K562 (cell line): ENCODE measurements around the gene TSPAN3. TPM values are rescaled to one million over a fixed set of nuclear protein-coding genes. Genes with fewer than 3 reads are reported as not detected.

Source experiments
- ATAC-seq: fragments of 200-7000 bp; cut with Tn5 transposase; 3 replicates; pipeline ENCODE4 v1.9.1; 2020; ENCODE audit warnings: moderate library complexity
- BruUV-seq: library from RNA; stranded (reverse); fragments of 400-500 nt; replicated peaks from 2 replicates; lab custom pipeline; 2021; lab: Mats Ljungman, UMichigan
- CTCF ChIA-PET: fragments of 300-600 bp; formaldehyde crosslinking; extraction: SDS; loops from one replicate; lab custom pipeline; 2021; ENCODE audit warnings: low intra/inter-chr PET ratio; lab: Yijun Ruan, JAX
- POLR2A ChIA-PET: fragments of 300-600, 350-650 bp; sonication (Branson Sonifier 250); formaldehyde crosslinking; extraction: SDS; loops from one replicate; lab custom pipeline; 2021; ENCODE audit warnings: antibody characterized with exemption, inconsistent platforms; lab: Yijun Ruan, JAX
- DNase-seq, 4 experiments: peaks; one replicate each; pipeline versions ENCODE4 v3.0.0 to v3.0.0-alpha.2; 2011 to 2018; ENCODE audit warnings: low spot score in 3 of 4, mixed read lengths in 3 of 4; ENCODE audit errors: extremely low read depth in 1 of 4
- FAIRE-seq: peaks from 2 replicates; lab custom pipeline; 2011; peaks lifted over from hg19 to GRCh38; lab: Jason Lieb, UNC
- H2AFZ ChIP-seq: 2 replicates; pipeline ENCODE4 v1.6.0; 2011; ENCODE audit warnings: low read depth, low read length, control low read depth, inconsistent platforms
- H3K27ac ChIP-seq: fragments of 200-600 bp; 3 replicates; pipeline ENCODE4 v1.8.0; 2011; ENCODE audit warnings: low read depth, mild to moderate bottlenecking, control low read depth, inconsistent platforms, low read length, moderate library complexity, mixed read lengths; ENCODE audit errors: extremely low read depth
- H3K27me3 ChIP-seq, 2 experiments: fragments of 300-600 bp in 1 of 2; 2 replicates in 1 of 2; 3 replicates in 1 of 2; pipeline versions ENCODE4 v1.6.0 to v1.8.0; 2011; ENCODE audit warnings: inconsistent platforms in 2 of 2, low read length in 2 of 2, mild to moderate bottlenecking in 1 of 2, mixed read lengths in 1 of 2, moderate library complexity in 1 of 2; ENCODE audit not compliant: control insufficient read depth in 2 of 2, insufficient read depth in 2 of 2
- H3K36me3 ChIP-seq: fragments of 300-600 bp; 3 replicates; pipeline ENCODE4 v1.8.0; 2011; ENCODE audit warnings: mild to moderate bottlenecking, low read length, inconsistent platforms; ENCODE audit not compliant: control insufficient read depth, insufficient read depth
- H3K4me1 ChIP-seq, 2 experiments: fragments of 200-600 bp in 1 of 2; replicated peaks in 1 of 2; 2 replicates in 1 of 2; 3 replicates in 1 of 2; pipeline versions ENCODE4 v1.5.1 to v1.8.0; 2011; ENCODE audit warnings: inconsistent platforms in 2 of 2, low read length in 2 of 2, mild to moderate bottlenecking in 1 of 2, mixed read lengths in 1 of 2, moderate library complexity in 1 of 2; ENCODE audit not compliant: control insufficient read depth in 2 of 2, insufficient read depth in 2 of 2
- H3K4me2 ChIP-seq: 2 replicates; pipeline ENCODE4 v1.6.1; 2011; ENCODE audit warnings: low read length, control low read depth, inconsistent platforms, mixed read lengths; ENCODE audit not compliant: insufficient read depth
- H3K4me3 ChIP-seq: fragments of 200-600 bp; sonication (generic), shearing (Covaris generic); 2 replicates; pipeline ENCODE4 v1.5.1; 2016; ENCODE audit warnings: control low read depth, inconsistent platforms
- H3K79me2 ChIP-seq: fragments of 200-600 bp; 3 replicates; pipeline ENCODE4 v1.8.0; 2011; ENCODE audit warnings: low read length, inconsistent platforms; ENCODE audit not compliant: control insufficient read depth, insufficient read depth
- H3K9ac ChIP-seq, 2 experiments: 2 replicates each; pipeline versions ENCODE4 v1.6.0 to v1.6.1; 2011; ENCODE audit warnings: low read depth in 2 of 2, low read length in 2 of 2, control low read depth in 1 of 2, inconsistent platforms in 1 of 2, mild to moderate bottlenecking in 1 of 2, mixed read lengths in 1 of 2; ENCODE audit not compliant: insufficient read depth in 1 of 2
- H3K9me1 ChIP-seq: one replicate; pipeline ENCODE4 v1.6.0; 2011; ENCODE audit warnings: inconsistent platforms, mild to moderate bottlenecking, low read length, moderate library complexity; ENCODE audit not compliant: control insufficient read depth, insufficient read depth
- H3K9me3 ChIP-seq: replicated peaks from 2 replicates; pipeline ENCODE4 v1.5.1; 2011; ENCODE audit warnings: low read depth, low read length, inconsistent platforms; ENCODE audit not compliant: control insufficient read depth, insufficient read depth
- H4K20me1 ChIP-seq: replicated peaks from 2 replicates; pipeline ENCODE4 v1.6.1; 2011; ENCODE audit warnings: low read length, inconsistent platforms, mixed read lengths; ENCODE audit not compliant: control insufficient read depth, insufficient read depth
- COPS2 ChIP-seq: fragments of 450-650 bp; conservative IDR thresholded peaks from 2 replicates; pipeline ENCODE4 v1.6.1; 2016; ENCODE audit warnings: mild to moderate bottlenecking, moderate library complexity
- CTCF ChIP-seq, 3 experiments: IDR thresholded peaks in 2 of 3; conservative IDR thresholded peaks in 1 of 3; 2 replicates each; pipeline ENCODE4 v1.5.1; 2011 to 2012; ENCODE audit warnings: low read length in 3 of 3, mild to moderate bottlenecking in 3 of 3, control low read depth in 2 of 3, improper control_type of control experiment in 1 of 3, inconsistent platforms in 1 of 3, low read depth in 1 of 3, mixed read lengths in 1 of 3, moderate library complexity in 1 of 3; ENCODE audit not compliant: insufficient read depth in 2 of 3
- ETV6 ChIP-seq, 3 experiments: fragments of 150-350 bp in 1 of 3; sonication (generic) in 1 of 3; formaldehyde crosslinking in 1 of 3; IDR thresholded peaks; 2 replicates each; pipeline versions ENCODE4 v1.6.1 to v1.8.0; 2014 to 2022; ENCODE audit warnings: borderline replicate concordance in 2 of 3, low read depth in 2 of 3, antibody characterized with exemption in 1 of 3, low read length in 1 of 3, mild to moderate bottlenecking in 1 of 3, missing genetic modification reagents in 1 of 3
- ILK ChIP-seq: fragments of 450-650 bp; IDR thresholded peaks from 2 replicates; pipeline ENCODE4 v1.6.1; 2016; ENCODE audit warnings: missing genetic modification characterization, low read depth, mild to moderate bottlenecking, missing compliant biosample characterization, moderate library complexity, borderline replicate concordance
- MEIS2 ChIP-seq: fragments of 450-650 bp; IDR thresholded peaks from 2 replicates; pipeline ENCODE4 v1.6.1; 2014; ENCODE audit warnings: mild to moderate bottlenecking; ENCODE audit not compliant: partially characterized antibody
- XRCC3 ChIP-seq: fragments of 450-650 bp; IDR thresholded peaks from 2 replicates; pipeline ENCODE4 v1.6.1; 2017; ENCODE audit warnings: mild to moderate bottlenecking, moderate library complexity
- ZBTB5 ChIP-seq: fragments of 450-650 bp; IDR thresholded peaks from 2 replicates; pipeline ENCODE4 v1.6.1; 2017; ENCODE audit warnings: antibody characterized with exemption
- ZNF57 ChIP-seq: fragments of 450-650 bp; formaldehyde crosslinking; IDR thresholded peaks from 2 replicates; pipeline ENCODE4 v1.4.0; 2020; ENCODE audit warnings: mild to moderate bottlenecking, moderate library complexity
- ZNF644 ChIP-seq: fragments of 200-800 bp; sonication (Bioruptor generic); IDR thresholded peaks from 2 replicates; pipeline ENCODE4 v1.6.1; 2016; ENCODE audit warnings: low read depth, missing genetic modification characterization, missing compliant biosample characterization
- ZNF76 ChIP-seq: fragments of 250-450 bp; sonication (Bioruptor Pico); IDR thresholded peaks from 2 replicates; pipeline ENCODE4 v1.4.0; 2020; ENCODE audit warnings: mild to moderate bottlenecking, moderate library complexity, borderline replicate concordance
- ZNF780A ChIP-seq: fragments of 250-450 bp; sonication (Bioruptor Pico); IDR thresholded peaks from 2 replicates; pipeline ENCODE4 v1.5.0; 2021; ENCODE audit warnings: mild to moderate bottlenecking
- WGBS: fragments of 100-300 bp; shearing (Covaris generic); methylation state at CpG from one replicate; pipeline ENCODE4 v1.1.6; 2016; ENCODE audit warnings: low coverage, mixed read lengths; ENCODE audit not compliant: insufficient coverage; ENCODE audit errors: missing lambda C conversion rate; 5-methylcytosine and 5-hydroxymethylcytosine counted together
- in situ Hi-C: fragments of 300-500 bp; cut with MboI; formaldehyde crosslinking; loops from 4 replicates; pipeline ENCODE4 v1.15.0; 2018; ENCODE audit warnings: inconsistent platforms, mixed read lengths
- intact Hi-C: fragments of 100-400 bp; cut with micrococcal nuclease; formaldehyde crosslinking; loops from 2 replicates; pipeline ENCODE4 v1.14.2; 2022
- polyA plus RNA-seq, 8 experiments: library from polyadenylated mRNA; depleted of rRNA in 4 of 8; stranded (reverse) in 5 of 8; unstranded in 3 of 8; fragments of >200 nt; fragmentation: Nextera tagmentation in 2 of 8; fragmentation: Illumina TruSeq in 1 of 8; extraction: Ambion mirVana in 2 of 8; extraction: Trizol in 1 of 8; gene quantifications; 2 replicates each; pipeline versions ENCODE4 v1.2.1 to v1.2.3, GENCODE V29; 2011 to 2014; ENCODE audit warnings: inconsistent platforms in 1 of 8, missing spikeins in 1 of 8
- total RNA-seq, 7 experiments: library from RNA; depleted of rRNA in 6 of 7; stranded (reverse); fragments of >200 nt in 6 of 7; fragmentation: Illumina TruSeq in 2 of 7; extraction: Trizol in 2 of 7; gene quantifications; 2 replicates each; pipeline versions ENCODE4 v1.2.1 to v1.2.3, GENCODE V29; 2011 to 2021; ENCODE audit warnings: low replicate concordance in 1 of 7
- TF ChIP-seq, protein P1 (sequence below), 2 experiments: fragments of 450-650 bp in 1 of 2; sonication (generic) in 1 of 2; formaldehyde crosslinking in 1 of 2; IDR thresholded peaks in 1 of 2; conservative IDR thresholded peaks in 1 of 2; 2 replicates each; pipeline versions ENCODE4 v1.6.1 to v1.8.1; 2016 to 2023; ENCODE audit warnings: mild to moderate bottlenecking in 2 of 2, moderate library complexity in 2 of 2, inconsistent platforms in 1 of 2, missing genetic modification reagents in 1 of 2
- TF ChIP-seq, protein P2 (sequence below): sonication (generic); formaldehyde crosslinking; IDR thresholded peaks from 2 replicates; pipeline ENCODE4 v1.8.1; 2022; ENCODE audit warnings: missing genetic modification reagents

TSPAN3 gene
- total and polyA plus RNA-seq, 9 of the 15 experiments (the other 6 are each of a cell fraction or from before 2014, with no cell fraction given): 14.3 to 144 (median 71.1) TPM

DNA sequence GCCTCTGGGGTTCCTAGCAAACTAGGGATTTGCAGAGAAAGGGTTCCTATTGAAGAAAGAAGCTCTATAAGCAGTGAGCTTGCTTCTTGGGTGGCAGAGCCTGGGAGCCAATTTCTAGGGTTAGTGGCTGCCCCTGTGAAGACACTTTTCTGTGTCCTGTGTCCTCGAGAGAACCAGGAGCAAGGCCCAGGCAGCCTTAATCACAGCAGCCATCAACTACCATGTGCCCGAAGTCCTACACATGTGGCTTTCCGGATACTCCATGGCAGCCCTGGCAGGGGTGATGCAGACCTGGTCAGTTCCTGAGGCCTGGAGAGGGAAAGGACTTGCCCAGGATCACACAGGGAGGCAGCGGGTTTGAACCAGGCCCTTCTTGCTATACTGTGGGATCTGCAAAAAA is 27.7 kb upstream of the TSPAN3 start (continued):
- TF ChIP-seq, protein P1, sequence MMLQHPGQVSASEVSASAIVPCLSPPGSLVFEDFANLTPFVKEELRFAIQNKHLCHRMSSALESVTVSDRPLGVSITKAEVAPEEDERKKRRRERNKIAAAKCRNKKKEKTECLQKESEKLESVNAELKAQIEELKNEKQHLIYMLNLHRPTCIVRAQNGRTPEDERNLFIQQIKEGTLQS (IDR thresholded peaks at IDR 0.05): no peak
- TF ChIP-seq, protein P1 (CRISPR knock-in tag; conservative IDR thresholded peaks at IDR 0.05): no peak

- in situ Hi-C loops (no loop called here), intact Hi-C loops (loop anchor here (5.0 kb wide), 1 partner anchor 71 kb away; no protein-coding TSS in a partner anchor)
- no peak for DNase-seq
- no peaks in the 10 kb centered on the region for H3K4me1 ChIP-seq
- H3K27me3 ChIP-seq: peaks cover 0 to 32% of the 10 kb centered on the region in 2 experiments; a peak in 3 of 5 replicates
- FAIRE-seq: no peak
- no peak overlapping the region for H3K4me3 ChIP-seq
- ATAC-seq: no peak
- WGBS: no CpG with 5 or more reads among the region's 5 CpGs
- H3K9ac ChIP-seq: no peak overlapping the region
- H2AFZ ChIP-seq: no peak overlapping the region
- H3K9me1 ChIP-seq: no peaks in the 10 kb centered on the region
- no peaks in the 10 kb centered on the region for H3K36me3 ChIP-seq
- no peak overlapping the region for H3K27ac ChIP-seq
- CTCF ChIA-PET: no interaction called here
- no TSS peak for BruUV-seq
- no peaks in the 10 kb centered on the region for H3K79me2 ChIP-seq
- peaks cover 4% of the 10 kb centered on the region; the same call in 1 of the 2 replicates for H4K20me1 ChIP-seq
- POLR2A ChIA-PET: interaction anchor here (0.8 to 1.2 kb wide), 3 partner anchors 12 to 811 kb away, joined by 3 read pairs; no protein-coding TSS in a partner anchor
- H3K9me3 ChIP-seq: no peaks in the 10 kb centered on the region
- H3K4me2 ChIP-seq: no peak overlapping the region
- TF ChIP-seq ZNF780A (no peak), ILK (tag) (no peak), ZNF644 (tag) (no peak), CTCF (IDR thresholded peaks at IDR 0.05 in 2 of 3, conservative IDR thresholded peaks at IDR 0.05 in 1 of 3; ENCODE audit: insufficient read depth in 2 of 3, low read depth in 1 of 3, low read length in 3 of 3) (no peak), ETV6 (IDR thresholded peaks at IDR 0.05; ENCODE audit: borderline replicate concordance in 1 of 2, low read depth in 2 of 2, low read length in 1 of 2) (no peak), ETV6 (CRISPR knock-in tag; IDR thresholded peaks at IDR 0.05; ENCODE audit: borderline replicate concordance) (no peak), MEIS2 (no peak), COPS2 (no peak), ZNF76 (CRISPR knock-in tag) (no peak), XRCC3 (no peak), ZNF57 (CRISPR knock-in tag) (no peak), ZBTB5 (no peak)
- TF ChIP-seq, protein P2, sequence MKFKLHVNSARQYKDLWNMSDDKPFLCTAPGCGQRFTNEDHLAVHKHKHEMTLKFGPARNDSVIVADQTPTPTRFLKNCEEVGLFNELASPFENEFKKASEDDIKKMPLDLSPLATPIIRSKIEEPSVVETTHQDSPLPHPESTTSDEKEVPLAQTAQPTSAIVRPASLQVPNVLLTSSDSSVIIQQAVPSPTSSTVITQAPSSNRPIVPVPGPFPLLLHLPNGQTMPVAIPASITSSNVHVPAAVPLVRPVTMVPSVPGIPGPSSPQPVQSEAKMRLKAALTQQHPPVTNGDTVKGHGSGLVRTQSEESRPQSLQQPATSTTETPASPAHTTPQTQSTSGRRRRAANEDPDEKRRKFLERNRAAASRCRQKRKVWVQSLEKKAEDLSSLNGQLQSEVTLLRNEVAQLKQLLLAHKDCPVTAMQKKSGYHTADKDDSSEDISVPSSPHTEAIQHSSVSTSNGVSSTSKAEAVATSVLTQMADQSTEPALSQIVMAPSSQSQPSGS (CRISPR knock-in tag): no peak
These were observed 27.0 kb upstream of the TSPAN3 start for GRCh38 chr15:77097921-77098320.
